Kidney (tissue), 14 donors: Measurements from ENCODE around the gene G3BP1. TPM values are rescaled to one million over a fixed set of nuclear protein-coding genes. Genes with fewer than 3 reads are reported as not detected.

Experiments used
- DNase-seq, 5 donors: peaks; one replicate each; pipeline ENCODE4 v3.0.0-alpha.2; 2013 to 2020
- FAIRE-seq: peaks from 2 replicates; lab custom pipeline; 2012; peaks lifted over from hg19 to GRCh38; lab: Jason Lieb, UNC
- H3K27ac ChIP-seq, 2 donors: one replicate each; pipeline ENCODE4 v1.7.0; 2013; ENCODE audit warnings: low read depth in 2 of 2, low read length in 2 of 2, inconsistent platforms in 1 of 2
- H3K27me3 ChIP-seq: one replicate; pipeline ENCODE4 v1.7.1; 2013; ENCODE audit warnings: low read length, inconsistent platforms; ENCODE audit not compliant: control insufficient read depth, insufficient read depth
- H3K36me3 ChIP-seq, 3 donors: one replicate each; pipeline versions ENCODE4 v1.7.0 to v1.7.1; 2013; ENCODE audit warnings: low read length in 3 of 3, control low read depth in 1 of 3, inconsistent platforms in 1 of 3; ENCODE audit not compliant: insufficient read depth in 3 of 3, control insufficient read depth in 2 of 3
- H3K4me1 ChIP-seq, 3 donors: one replicate each; pipeline versions ENCODE4 v1.7.0 to v1.7.1; 2013; ENCODE audit warnings: low read length in 3 of 3, inconsistent platforms in 1 of 3, low read depth in 1 of 3; ENCODE audit not compliant: control insufficient read depth in 2 of 3, insufficient read depth in 2 of 3
- H3K4me3 ChIP-seq, 3 donors: one replicate each; pipeline versions ENCODE4 v1.7.0 to v1.8.1; 2013; ENCODE audit warnings: low read length in 3 of 3, control low read depth in 1 of 3, inconsistent platforms in 1 of 3
- H3K9ac ChIP-seq, 3 donors: one replicate each; pipeline versions ENCODE4 v1.7.0 to v1.7.1; 2013; ENCODE audit warnings: low read length in 3 of 3, control low read depth in 1 of 3, inconsistent platforms in 1 of 3
- H3K9me3 ChIP-seq, 3 donors: one replicate each; pipeline versions ENCODE4 v1.7.0 to v1.7.1; 2013; ENCODE audit warnings: low read length in 3 of 3, control low read depth in 1 of 3, inconsistent platforms in 1 of 3; ENCODE audit not compliant: control insufficient read depth in 2 of 3, insufficient read depth in 1 of 3
- CTCF ChIP-seq: IDR thresholded peaks from 3 replicates; pipeline ENCODE4 v1.5.1; 2012; ENCODE audit warnings: mild to moderate bottlenecking, moderate library complexity, borderline replicate concordance; ENCODE audit not compliant: insufficient read depth; ENCODE audit errors: extremely low read depth
- intact Hi-C: fragments of 100-400 bp; cut with DNase I; formaldehyde crosslinking; loops from one replicate; pipeline ENCODE4 v1.11.1; 2022
- polyA plus RNA-seq: library from polyadenylated mRNA; stranded (reverse); fragments of 350-450 nt; fragmentation: Illumina TruSeq; extraction: RNeasy Lipid Tissue Mini Kit (QIAGEN cat#74804); gene quantifications from one replicate; pipeline ENCODE4 v1.2.3, GENCODE V29; 2014; ENCODE audit warnings: low read depth, low replicate concordance; ENCODE audit not compliant: insufficient read depth
- total RNA-seq: library from RNA; stranded (reverse); fragmentation: NEBNext Ultra II Directional; extraction: Animal tissue kit (Norgen Biotek cat#: 25700); gene quantifications from one replicate; pipeline ENCODE4 v1.2.1, GENCODE V29; 2021
- donor health status: control.
- donor health status: control.
- donor health status: control.
- donor health status: control.
- donor health status: control.
- donor health status: DM: yes; HTN: yes; CAD: no.
- donor health status: Normal renal cell carcinoma (clear cell type).

The G3BP1 gene
- total and polyA plus RNA-seq, 2 donors from 2014 or later, result 34.2 to 165 TPM

GRCh38 chr5:151745071-151745705 is 26.6 kb upstream of the G3BP1 start:
- no peaks in the 10 kb centered on the region for H3K9me3 ChIP-seq
- peaks cover 0 to 11% (median 0%) of the 10 kb centered on the region in 3 donors for H3K4me1 ChIP-seq
- no peak overlapping the region for H3K9ac ChIP-seq
- DNase-seq (peak in 1 of 5 donors; percentile 86), FAIRE-seq (no peak)
- no peak overlapping the region for H3K4me3 ChIP-seq
- intact Hi-C loops, result no loop called here
- peak overlapping the region in 1 of 2 donors; percentile 57 for H3K27ac ChIP-seq
- TF ChIP-seq CTCF, result no peak
- peaks cover 4 to 14% (median 5%) of the 10 kb centered on the region in 3 donors for H3K36me3 ChIP-seq
- no peaks in the 10 kb centered on the region for H3K27me3 ChIP-seq

GRCh38 chr5:151750121-151750520 is 21.6 kb upstream of the G3BP1 start:
- Histone ChIP-seq H3K4me3 (no peak overlapping the region), H3K27me3 (no peaks in the 10 kb centered on the region), H3K9ac (no peak overlapping the region), H3K36me3 (peaks cover 6 to 10% (median 6%) of the 10 kb centered on the region in 3 donors), H3K9me3 (no peaks in the 10 kb centered on the region), H3K4me1 (peaks cover 0 to 12% (median 9%) of the 10 kb centered on the region in 3 donors), H3K27ac (no peak overlapping the region)
- DNase-seq (no peak), FAIRE-seq (no peak)
- intact Hi-C loops, result no loop called here
- no peak for TF ChIP-seq CTCF

- DNase-seq (no peak), FAIRE-seq (no peak)
- H3K36me3 ChIP-seq, result peaks cover 2 to 6% (median 4%) of the 10 kb centered on the region in 3 donors
- no peaks in the 10 kb centered on the region for H3K27me3 ChIP-seq
- TF ChIP-seq CTCF, result no peak
- H3K9me3 ChIP-seq, result no peaks in the 10 kb centered on the region
- no peak overlapping the region for H3K27ac ChIP-seq
- peaks cover 0 to 12% (median 3%) of the 10 kb centered on the region in 3 donors for H3K4me1 ChIP-seq
- intact Hi-C loops, result no loop called here
- H3K4me3 ChIP-seq, result no peak overlapping the region
- no peak overlapping the region for H3K9ac ChIP-seq
Measured at GRCh38 chr5:151751091-151751490, 20.7 kb upstream of the G3BP1 start.
